DOHH2 (cell line): Measurements from ENCODE around the gene RHCE.

Experiments used
- H3F3A ChIP-seq: fragments of 200-600 bp; sonication (generic), shearing (Covaris generic); 2 replicates; pipeline ENCODE4 v1.6.0; 2016; ENCODE audit warnings: antibody characterized with exemption, mild to moderate bottlenecking; ENCODE audit not compliant: control insufficient read depth, insufficient read depth
- H3K27ac ChIP-seq: fragments of 200-600 bp; sonication (generic); 2 replicates; pipeline ENCODE4 v1.5.1; 2014; ENCODE audit warnings: low read depth, mild to moderate bottlenecking, low read length, moderate library complexity
- H3K27me3 ChIP-seq: fragments of 200-600 bp; sonication (generic); 2 replicates; pipeline ENCODE4 v1.6.1; 2014; ENCODE audit warnings: mild to moderate bottlenecking, low read length, mixed read lengths; ENCODE audit not compliant: control insufficient read depth
- H3K36me3 ChIP-seq: fragments of 200-600 bp; sonication (generic); 2 replicates; pipeline ENCODE4 v1.6.1; 2014; ENCODE audit warnings: mild to moderate bottlenecking, low read length, moderate library complexity, mixed read lengths; ENCODE audit not compliant: control insufficient read depth
- H3K4me1 ChIP-seq: fragments of 200-600 bp; sonication (generic); 2 replicates; pipeline ENCODE4 v1.6.1; 2014; ENCODE audit warnings: mild to moderate bottlenecking, low read length, mixed read lengths; ENCODE audit not compliant: control insufficient read depth
- H3K4me2 ChIP-seq: fragments of 200-600 bp; sonication (generic); 2 replicates; pipeline ENCODE4 v1.6.0; 2014; ENCODE audit warnings: mild to moderate bottlenecking, low read length, moderate library complexity
- H3K4me3 ChIP-seq: fragments of 200-600 bp; sonication (generic); 2 replicates; pipeline ENCODE4 v1.5.1; 2014; ENCODE audit warnings: mild to moderate bottlenecking, low read length, mixed read lengths
- H3K79me2 ChIP-seq: fragments of 200-600 bp; sonication (generic); 2 replicates; pipeline ENCODE4 v1.6.1; 2014; ENCODE audit warnings: mild to moderate bottlenecking, low read length, mixed read lengths; ENCODE audit not compliant: control insufficient read depth
- H3K9me2 ChIP-seq: fragments of 200-600 bp; sonication (generic); replicated peaks from 2 replicates; pipeline ENCODE4 v1.6.1; 2014; ENCODE audit warnings: mild to moderate bottlenecking, low read length, mixed read lengths; ENCODE audit not compliant: control insufficient read depth
- H3K9me3 ChIP-seq: fragments of 200-600 bp; sonication (generic); 2 replicates; pipeline ENCODE4 v1.6.1; 2014; ENCODE audit warnings: antibody characterized with exemption, low read length, mixed read lengths; ENCODE audit not compliant: control insufficient read depth, insufficient read depth
- H4K20me1 ChIP-seq: fragments of 200-600 bp; sonication (generic); 2 replicates; pipeline ENCODE4 v1.6.0; 2014; ENCODE audit warnings: low read depth, mild to moderate bottlenecking, antibody characterized with exemption, low read length, moderate library complexity; ENCODE audit not compliant: control insufficient read depth, insufficient read depth
- EZH2phosphoT487 ChIP-seq: fragments of 200-600 bp; sonication (generic); IDR thresholded peaks from 2 replicates; pipeline ENCODE4 v1.6.1; 2017; ENCODE audit warnings: borderline replicate concordance, mild to moderate bottlenecking, antibody characterized with exemption, low read length, moderate library complexity, mixed read lengths
- TF ChIP-seq, protein P1 (sequence below): fragments of 200-600 bp; sonication (generic); IDR thresholded peaks from one replicate; pipeline ENCODE4 v1.5.1; 2014; ENCODE audit warnings: antibody characterized with exemption, mild to moderate bottlenecking, low read depth, low read length; ENCODE audit not compliant: poor library complexity, severe bottlenecking

The RHCE gene

DNA sequence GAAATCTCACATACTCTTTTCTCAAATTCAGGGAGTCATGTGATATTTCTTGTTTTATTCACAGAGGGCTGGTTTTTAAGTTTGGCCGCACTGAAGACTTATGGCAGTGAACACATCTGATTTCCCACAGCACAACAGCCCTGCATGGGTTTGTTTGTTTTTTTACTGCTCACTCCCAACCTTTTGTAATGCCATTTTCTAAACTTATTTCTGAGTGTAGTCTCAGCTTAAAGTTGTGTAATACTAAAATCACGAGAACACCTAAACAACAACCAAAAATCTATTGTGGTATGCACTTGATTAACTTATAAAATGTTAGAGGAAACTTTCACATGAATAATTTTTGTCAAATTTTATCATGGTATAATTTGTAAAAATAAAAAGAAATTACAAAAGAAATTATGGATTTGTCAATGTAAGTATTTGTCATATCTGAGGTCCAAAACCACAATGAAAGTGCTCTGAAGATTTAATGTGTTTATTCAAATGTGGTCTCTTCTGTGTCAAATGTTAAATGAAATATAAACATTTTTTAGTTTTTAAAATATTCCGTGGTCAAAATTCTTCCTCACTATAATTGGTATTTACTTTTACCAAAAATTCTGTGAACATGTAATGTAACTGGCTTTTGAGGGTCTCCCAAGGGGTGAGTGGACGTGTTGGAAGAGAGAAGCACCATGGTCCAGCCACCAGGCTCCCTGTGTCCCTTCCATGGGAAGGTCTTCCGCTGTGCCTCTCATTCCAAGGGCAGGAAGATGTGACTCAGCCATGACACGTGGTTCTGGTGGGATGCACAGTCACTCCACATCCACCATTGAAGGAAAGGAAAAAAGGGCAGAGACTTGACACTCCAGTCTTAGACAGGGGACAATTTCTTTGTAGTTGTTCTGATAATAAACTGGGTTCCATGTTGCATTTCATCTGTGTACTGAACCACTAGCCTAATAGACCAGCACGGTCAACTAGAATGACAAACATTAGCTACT lies 59.7 kb downstream of the RHCE start:
- no peak for TF ChIP-seq EZH2phosphoT487
- TF ChIP-seq, protein P1, sequence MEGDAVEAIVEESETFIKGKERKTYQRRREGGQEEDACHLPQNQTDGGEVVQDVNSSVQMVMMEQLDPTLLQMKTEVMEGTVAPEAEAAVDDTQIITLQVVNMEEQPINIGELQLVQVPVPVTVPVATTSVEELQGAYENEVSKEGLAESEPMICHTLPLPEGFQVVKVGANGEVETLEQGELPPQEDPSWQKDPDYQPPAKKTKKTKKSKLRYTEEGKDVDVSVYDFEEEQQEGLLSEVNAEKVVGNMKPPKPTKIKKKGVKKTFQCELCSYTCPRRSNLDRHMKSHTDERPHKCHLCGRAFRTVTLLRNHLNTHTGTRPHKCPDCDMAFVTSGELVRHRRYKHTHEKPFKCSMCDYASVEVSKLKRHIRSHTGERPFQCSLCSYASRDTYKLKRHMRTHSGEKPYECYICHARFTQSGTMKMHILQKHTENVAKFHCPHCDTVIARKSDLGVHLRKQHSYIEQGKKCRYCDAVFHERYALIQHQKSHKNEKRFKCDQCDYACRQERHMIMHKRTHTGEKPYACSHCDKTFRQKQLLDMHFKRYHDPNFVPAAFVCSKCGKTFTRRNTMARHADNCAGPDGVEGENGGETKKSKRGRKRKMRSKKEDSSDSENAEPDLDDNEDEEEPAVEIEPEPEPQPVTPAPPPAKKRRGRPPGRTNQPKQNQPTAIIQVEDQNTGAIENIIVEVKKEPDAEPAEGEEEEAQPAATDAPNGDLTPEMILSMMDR, result no peak
- H3F3A ChIP-seq, result no peaks in the 10 kb centered on the region
- no peaks in the 10 kb centered on the region for H3K9me3 ChIP-seq
- H3K4me1 ChIP-seq, result no peaks in the 10 kb centered on the region
- H3K27ac ChIP-seq, result no peak overlapping the region
- no peaks in the 10 kb centered on the region for H3K79me2 ChIP-seq
- H3K36me3 ChIP-seq, result peaks cover 48% of the 10 kb centered on the region
- H3K9me2 ChIP-seq, result no peaks in the 10 kb centered on the region
- H3K27me3 ChIP-seq, result no peaks in the 10 kb centered on the region
- H3K4me3 ChIP-seq, result no peak overlapping the region
- H3K4me2 ChIP-seq, result no peak overlapping the region
- H4K20me1 ChIP-seq, result no peaks in the 10 kb centered on the region

DNA sequence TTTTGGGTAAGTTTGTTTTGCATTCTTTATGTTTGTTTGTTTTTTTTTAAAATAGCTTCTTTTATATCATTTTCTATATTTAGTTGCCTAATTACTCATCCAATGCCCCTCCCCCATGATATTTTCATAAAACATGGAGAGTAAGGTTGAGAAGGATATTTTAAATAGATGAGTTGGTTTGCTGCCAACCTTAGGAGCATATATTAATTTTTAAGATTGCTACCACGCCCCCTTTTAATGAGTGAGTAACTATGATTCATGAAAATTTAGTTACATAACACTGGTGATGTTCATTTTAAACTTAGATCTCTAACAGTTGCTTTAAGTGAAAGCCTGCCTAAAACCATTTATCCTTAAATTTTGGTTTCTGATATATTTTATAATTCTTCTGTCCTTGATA lies 63.8 kb downstream of the RHCE start:
- Histone ChIP-seq H3K27ac (no peak overlapping the region), H3K4me3 (no peak overlapping the region), H3K27me3 (no peaks in the 10 kb centered on the region), H4K20me1 (no peaks in the 10 kb centered on the region; the same call in 1 of the 2 replicates), H3K36me3 (peaks cover 71% of the 10 kb centered on the region), H3K9me3 (no peaks in the 10 kb centered on the region), H3K4me1 (no peaks in the 10 kb centered on the region), H3K4me2 (no peak overlapping the region), H3K79me2 (no peaks in the 10 kb centered on the region), H3K9me2 (no peaks in the 10 kb centered on the region), H3F3A (peaks cover under 1% of the 10 kb centered on the region; the same call in 1 of the 2 replicates)
- TF ChIP-seq, protein P1, result no peak
- no peak for TF ChIP-seq EZH2phosphoT487

DNA sequence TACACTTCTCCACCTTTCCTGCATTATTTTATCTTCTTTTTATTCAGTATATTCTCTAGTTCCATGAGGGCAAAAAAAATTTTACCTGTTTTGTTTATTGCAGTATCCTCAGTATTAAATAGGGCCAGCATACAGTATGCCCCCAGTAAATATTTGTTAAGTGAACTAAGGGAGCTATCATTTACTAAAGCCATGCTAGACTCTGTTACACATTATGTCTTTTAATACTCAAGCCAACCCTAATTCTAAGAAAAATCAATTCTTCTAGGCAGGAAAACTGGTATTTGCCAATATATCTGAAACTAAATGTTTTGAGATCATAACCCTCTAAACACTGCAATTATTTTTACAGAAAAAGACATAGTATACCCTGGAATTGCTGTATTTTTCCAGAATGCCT lies 64.2 kb downstream of the RHCE start:
- no peak overlapping the region for H3K4me3 ChIP-seq
- no peak overlapping the region for H3K27ac ChIP-seq
- H3K4me2 ChIP-seq, result no peak overlapping the region
- no peaks in the 10 kb centered on the region for H3K79me2 ChIP-seq
- H4K20me1 ChIP-seq, result no peaks in the 10 kb centered on the region; the same call in 1 of the 2 replicates
- H3K9me2 ChIP-seq, result no peaks in the 10 kb centered on the region
- H3K4me1 ChIP-seq, result 0 out of 2 replicates have a peak, but pooled peaks cover 4% of the 10 kb centered on the region
- no peak for TF ChIP-seq EZH2phosphoT487
- TF ChIP-seq, protein P1, result no peak
- no peaks in the 10 kb centered on the region for H3K9me3 ChIP-seq
- no peaks in the 10 kb centered on the region for H3K27me3 ChIP-seq
- H3F3A ChIP-seq, result peaks cover 2% of the 10 kb centered on the region; the same call in 1 of the 2 replicates
- peaks cover 71% of the 10 kb centered on the region for H3K36me3 ChIP-seq
